Forelimb muscle (tissue), 1 donor: ENCODE data around the gene RHBDF1. TPM values are rescaled to one million over a fixed set of nuclear protein-coding genes. Genes with fewer than 3 reads are reported as not detected.

ENCODE experiments used
- DNase-seq: peaks from one replicate; pipeline ENCODE4 v3.0.0-alpha.2; 2013; ENCODE audit warnings: low read depth
- polyA plus RNA-seq: library from polyadenylated mRNA; unstranded; fragments of 120-200 nt; gene quantifications from one replicate; pipeline ENCODE4 v1.2.1, GENCODE V29; 2013; ENCODE audit not compliant: insufficient read length

The RHBDF1 gene
- polyA plus RNA-seq, 1 donor: 38.1 TPM

GRCh38 chr16:92431-93339 is 20.3 kb upstream of the RHBDF1 start:
- no peak for DNase-seq

- DNase-seq: no peak
Observed at GRCh38 chr16:91484-91883, 19.1 kb upstream of the RHBDF1 start.

DNA sequence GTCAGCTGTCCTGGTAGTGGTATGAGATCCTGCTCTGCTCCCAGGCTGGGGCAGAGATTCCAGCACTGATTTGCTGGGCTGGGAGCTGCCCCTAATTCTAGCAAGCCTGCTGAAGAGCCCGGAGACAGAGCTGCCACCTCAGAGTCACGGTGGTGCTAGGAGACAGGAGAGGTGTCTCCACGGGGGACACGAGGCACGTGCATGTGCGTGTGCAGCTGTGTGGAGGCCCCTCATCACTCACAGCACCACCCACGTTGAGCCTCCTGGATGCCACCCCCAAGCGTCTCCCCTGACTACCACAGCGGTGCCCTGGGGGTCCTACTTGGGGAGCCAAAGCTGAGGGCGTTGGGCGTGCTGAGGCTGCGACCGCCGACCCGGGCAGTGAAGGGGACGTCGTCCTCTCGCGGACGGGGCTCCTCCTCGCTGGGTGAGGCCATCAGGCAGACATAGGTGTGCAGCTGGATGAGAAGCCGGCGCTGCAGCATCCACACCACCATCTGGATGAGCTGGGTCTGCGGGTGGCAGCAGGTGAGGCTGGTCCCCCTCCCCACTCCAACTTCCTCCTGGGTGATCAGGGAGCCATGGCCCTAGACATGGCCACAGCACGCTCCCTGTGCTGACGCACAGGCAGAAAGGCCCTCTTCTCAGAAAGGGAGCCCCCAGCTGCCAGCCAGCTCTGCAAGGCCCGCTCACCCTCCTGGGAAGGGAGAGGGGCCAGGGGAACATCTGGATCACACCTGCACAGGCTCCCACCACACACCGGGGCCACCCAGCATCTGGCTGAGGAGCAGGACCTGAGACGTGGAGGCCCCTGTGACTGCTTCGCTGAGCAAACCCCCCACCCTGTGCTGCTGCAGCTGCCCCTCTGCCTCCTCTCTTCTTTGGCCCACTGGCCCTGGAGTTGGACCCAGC is 17.2 kb upstream of the RHBDF1 start:
- no peak for DNase-seq

GRCh38 chr16:88613-89012 is 16.2 kb upstream of the RHBDF1 start:
- no peak for DNase-seq

DNA sequence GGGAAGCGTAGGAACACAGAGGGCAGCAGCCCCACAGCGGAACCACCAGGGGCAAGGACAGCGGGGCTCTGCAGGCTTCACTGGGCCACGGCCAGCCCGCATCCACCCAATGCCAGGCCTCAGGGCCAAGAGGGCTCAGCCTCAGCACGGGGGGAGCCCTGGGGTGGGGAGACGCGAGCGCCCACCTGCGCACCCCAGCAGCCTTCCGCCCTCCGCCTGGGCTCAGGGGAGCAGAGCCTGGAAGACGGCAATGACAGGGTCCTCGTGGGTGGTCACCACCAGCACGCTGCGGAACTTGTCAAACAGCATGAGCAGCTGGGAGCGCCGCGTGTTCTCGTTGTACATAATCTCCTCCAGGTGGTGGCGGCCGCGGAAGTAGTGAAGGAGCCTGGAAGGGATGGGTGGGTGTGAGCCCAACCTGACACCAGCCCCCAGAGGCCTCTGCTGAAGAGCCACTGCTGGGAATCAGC is 14.1 kb upstream of the RHBDF1 start:
- DNase-seq: no peak

GRCh38 chr16:85865-86264 is 13.4 kb upstream of the RHBDF1 start:
- DNase-seq: no peak

DNA sequence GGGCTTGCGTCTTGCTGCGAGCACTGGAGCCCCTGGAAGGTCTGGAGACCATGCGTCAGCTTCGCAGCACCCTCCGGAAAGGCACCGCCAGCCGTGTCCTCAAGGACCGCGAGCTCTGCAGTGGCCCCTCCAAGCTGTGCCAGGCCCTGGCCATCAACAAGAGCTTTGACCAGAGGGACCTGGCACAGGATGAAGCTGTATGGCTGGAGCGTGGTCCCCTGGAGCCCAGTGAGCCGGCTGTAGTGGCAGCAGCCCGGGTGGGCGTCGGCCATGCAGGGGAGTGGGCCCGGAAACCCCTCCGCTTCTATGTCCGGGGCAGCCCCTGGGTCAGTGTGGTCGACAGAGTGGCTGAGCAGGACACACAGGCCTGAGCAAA is 13.0 kb upstream of the RHBDF1 start:
- no peak for DNase-seq

GRCh38 chr16:84718-85406 is 12.4 kb upstream of the RHBDF1 start:
- DNase-seq: no peak

DNA sequence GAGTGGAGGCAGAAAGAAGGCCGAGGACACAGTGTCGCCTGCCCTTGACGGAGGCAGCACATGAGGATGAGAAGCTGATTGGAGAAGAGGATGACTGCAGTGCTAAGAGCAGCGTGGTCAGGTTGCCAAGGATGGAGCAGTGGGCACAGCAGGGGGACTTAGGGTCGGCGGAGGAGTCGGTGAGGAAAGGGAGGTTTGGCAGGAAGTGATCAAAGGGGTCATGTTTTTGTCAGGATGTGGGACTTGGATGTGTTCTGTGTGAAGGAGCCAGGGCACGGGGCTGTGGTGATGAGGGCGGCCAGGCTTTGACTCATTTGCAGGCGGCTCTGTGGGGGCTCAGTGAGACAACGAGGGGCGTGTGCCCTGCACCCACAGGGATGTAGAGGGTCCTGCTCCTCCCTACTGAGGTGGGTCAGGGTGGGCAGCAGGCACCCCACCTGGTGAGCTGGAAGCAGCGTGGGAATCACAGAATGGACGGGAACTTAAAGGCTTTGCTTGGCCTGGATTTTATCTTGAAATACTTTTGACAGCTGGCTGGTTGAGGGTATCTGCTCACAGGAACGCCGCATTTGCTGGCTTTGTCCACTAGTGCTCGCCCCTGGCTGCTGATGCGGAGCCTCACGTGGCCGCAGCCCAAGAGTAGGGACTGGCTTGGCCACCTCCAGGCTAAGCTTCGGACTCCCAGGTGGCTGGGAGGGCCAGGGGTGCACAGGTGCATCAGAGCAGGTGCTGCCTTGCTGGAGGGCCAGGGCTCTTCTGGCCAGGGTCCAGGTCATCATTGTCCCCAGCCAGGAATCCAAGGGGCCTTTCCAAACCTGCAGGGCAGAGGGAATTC is 11.6 kb upstream of the RHBDF1 start:
- DNase-seq: no peak

DNA sequence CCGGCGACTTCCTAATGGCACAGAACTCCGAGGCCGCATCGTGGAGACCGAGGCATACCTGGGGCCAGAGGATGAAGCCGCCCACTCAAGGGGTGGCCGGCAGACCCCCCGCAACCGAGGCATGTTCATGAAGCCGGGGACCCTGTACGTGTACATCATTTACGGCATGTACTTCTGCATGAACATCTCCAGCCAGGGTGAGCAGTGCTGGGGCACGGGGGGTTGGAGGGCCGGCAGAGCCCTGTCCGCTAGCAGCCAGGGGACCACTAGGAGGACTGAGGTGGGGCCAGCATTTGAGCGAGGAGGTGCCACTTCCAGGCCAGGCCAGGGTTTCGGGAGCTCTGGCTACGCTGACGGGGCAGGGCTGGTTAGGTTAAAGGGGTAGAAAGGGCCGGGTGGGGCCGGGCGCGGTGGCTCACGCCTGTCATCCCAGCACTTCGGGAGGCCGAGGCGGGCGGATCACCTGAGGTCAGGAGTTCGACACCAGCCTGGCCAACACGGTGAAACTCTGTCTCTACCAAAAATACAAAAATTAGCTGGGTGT is 10.7 kb upstream of the RHBDF1 start:
- no peak for DNase-seq

DNA sequence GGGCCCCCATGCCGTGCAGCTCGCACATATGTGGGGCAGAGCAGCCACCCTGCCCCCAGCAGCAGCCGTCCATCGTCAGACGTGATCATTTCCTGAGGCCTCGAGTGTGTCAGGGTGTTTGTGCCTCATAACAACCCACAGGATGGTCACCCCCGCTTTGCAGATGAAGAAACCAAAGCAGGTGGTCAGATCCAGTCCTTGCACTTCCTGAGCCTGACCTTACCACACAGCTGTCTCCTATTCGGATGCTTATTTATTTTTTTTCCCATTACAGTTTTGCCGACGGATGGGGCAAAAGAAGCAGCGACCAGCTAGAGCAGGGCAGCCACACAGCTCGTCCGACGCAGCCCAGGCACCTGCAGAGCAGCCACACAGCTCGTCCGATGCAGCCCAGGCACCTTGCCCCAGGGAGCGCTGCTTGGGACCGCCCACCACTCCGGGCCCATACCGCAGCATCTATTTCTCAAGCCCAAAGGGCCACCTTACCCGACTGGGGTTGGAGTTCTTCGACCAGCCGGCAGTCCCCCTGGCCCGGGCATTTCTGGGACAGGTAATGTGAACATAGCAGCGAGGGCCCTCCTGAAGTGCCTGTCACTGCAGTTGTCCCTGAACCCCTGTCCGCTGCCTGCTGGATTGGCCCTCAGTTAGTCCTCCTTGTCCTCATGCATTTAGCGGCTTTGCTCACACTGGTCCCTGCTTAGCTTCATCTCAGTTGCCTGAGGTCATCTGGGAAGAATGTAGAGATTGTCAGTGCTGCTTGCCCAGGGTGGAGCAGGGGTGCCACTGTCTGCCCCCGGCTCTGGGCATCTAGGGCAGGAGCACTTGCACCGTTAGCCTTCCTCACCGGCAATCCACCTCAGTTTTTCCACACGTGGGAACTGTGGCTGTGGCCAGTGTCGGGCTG is 7.0 kb upstream of the RHBDF1 start:
- no peak for DNase-seq

- no peak for DNase-seq
Observed at GRCh38 chr16:78444-79150, 6.2 kb upstream of the RHBDF1 start.

DNA sequence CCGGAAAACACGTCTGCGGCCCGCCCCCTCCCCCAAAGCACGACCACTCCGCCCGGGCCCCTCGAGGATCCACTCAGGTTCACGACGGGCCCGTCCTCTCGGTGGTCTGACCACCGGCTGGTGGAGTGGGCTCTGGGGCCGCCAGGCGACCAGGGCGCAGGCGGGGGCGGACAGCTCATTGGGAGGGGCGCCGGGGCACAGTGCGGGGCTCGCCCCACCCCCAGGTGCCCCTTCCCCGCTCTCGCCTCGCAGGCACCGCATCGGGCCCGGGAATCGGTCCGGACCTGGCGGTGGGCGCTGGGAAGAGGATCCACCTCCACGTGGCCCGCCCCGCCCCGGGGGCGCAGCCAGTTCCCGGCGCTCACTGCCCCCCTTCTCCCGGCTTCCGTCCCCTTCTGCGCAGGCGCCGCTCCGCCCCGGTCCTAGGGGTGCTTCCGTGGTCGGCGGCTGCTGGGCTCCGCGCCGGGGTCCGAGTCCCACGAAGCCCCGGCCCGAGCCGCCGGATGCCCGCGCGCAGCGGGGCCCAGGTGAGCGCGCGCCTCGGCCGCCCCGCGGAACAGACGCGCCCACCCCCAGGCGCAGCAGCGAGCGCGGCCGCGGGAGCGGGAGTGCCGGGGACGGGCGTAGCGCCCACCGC is 5.5 kb upstream of the RHBDF1 start, which contains the start of gene MPG:
Gene MPG (plus strand): TSS at position 419 of the 637 bp plus-strand sequence. CDS start 85 bp downstream, at position 504.
- DNase-seq: no peak

- DNase-seq: no peak
Observed at GRCh38 chr16:77273-77806, 4.9 kb upstream of the RHBDF1 start.

GRCh38 chr16:76535-77272 is 4.3 kb upstream of the RHBDF1 start:
- no peak for DNase-seq

GRCh38 chr16:75580-76501 is 3.4 kb upstream of the RHBDF1 start:
- DNase-seq: no peak
